GM12865 (cell line): ENCODE measurements around the gene SLC1A7.

ENCODE experiments used
- DNase-seq: peaks from one replicate; pipeline ENCODE4 v3.0.0; 2010; ENCODE audit warnings: low read depth
- H3K4me3 ChIP-seq: 2 replicates; pipeline ENCODE4 v1.5.1; 2011; ENCODE audit warnings: mild to moderate bottlenecking, low read depth, low read length, control low read depth
- TF ChIP-seq, protein P1 (sequence below): IDR thresholded peaks from 2 replicates; pipeline ENCODE4 v1.5.1; 2011; ENCODE audit warnings: low read length, control low read depth, low read depth, inconsistent platforms; ENCODE audit not compliant: insufficient read depth; ENCODE audit errors: missing control alignments

Gene SLC1A7

DNA sequence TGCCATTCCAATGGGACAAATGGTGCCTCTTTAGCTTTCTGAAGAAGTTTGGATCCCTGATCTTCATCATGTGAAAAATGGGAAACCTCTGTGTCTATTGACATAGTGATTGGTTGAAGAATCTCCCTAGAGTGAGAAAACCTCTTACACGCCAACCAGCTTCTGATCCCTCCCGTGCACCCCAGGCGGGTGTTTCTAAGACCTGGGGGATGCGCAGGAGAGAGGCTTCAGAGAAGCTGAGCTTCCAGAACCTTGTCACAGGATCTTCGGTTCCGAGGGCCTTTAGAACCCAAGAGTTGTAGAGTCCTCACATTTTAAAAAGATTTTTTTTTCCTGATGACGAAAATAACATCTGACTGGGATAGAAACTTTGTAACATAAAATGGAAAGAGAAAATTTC lies 69.2 kb downstream of the SLC1A7 start:
- no peak for DNase-seq
- TF ChIP-seq, protein P1, sequence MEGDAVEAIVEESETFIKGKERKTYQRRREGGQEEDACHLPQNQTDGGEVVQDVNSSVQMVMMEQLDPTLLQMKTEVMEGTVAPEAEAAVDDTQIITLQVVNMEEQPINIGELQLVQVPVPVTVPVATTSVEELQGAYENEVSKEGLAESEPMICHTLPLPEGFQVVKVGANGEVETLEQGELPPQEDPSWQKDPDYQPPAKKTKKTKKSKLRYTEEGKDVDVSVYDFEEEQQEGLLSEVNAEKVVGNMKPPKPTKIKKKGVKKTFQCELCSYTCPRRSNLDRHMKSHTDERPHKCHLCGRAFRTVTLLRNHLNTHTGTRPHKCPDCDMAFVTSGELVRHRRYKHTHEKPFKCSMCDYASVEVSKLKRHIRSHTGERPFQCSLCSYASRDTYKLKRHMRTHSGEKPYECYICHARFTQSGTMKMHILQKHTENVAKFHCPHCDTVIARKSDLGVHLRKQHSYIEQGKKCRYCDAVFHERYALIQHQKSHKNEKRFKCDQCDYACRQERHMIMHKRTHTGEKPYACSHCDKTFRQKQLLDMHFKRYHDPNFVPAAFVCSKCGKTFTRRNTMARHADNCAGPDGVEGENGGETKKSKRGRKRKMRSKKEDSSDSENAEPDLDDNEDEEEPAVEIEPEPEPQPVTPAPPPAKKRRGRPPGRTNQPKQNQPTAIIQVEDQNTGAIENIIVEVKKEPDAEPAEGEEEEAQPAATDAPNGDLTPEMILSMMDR: no peak
- no peak overlapping the region for H3K4me3 ChIP-seq

DNA sequence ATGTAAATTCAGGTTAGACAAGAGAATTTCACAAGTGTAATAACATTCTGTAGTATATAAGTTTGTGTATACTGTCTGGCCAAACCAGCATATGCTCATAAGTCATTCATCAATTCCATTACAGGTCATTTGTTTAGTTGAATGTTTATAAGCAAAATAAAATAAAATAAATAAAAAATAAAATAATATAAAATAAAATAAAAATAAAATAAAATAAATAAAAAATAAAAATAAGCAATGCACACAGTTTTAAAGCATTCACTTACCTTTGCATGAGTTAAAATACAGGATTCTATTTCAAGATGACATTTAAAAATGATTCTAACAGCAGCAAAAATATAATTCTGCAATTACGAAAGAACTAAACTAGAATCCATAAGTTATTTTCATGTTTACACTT lies 70.5 kb downstream of the SLC1A7 start:
- no peak overlapping the region for H3K4me3 ChIP-seq
- no peak for DNase-seq
- TF ChIP-seq, protein P1: no peak

DNA sequence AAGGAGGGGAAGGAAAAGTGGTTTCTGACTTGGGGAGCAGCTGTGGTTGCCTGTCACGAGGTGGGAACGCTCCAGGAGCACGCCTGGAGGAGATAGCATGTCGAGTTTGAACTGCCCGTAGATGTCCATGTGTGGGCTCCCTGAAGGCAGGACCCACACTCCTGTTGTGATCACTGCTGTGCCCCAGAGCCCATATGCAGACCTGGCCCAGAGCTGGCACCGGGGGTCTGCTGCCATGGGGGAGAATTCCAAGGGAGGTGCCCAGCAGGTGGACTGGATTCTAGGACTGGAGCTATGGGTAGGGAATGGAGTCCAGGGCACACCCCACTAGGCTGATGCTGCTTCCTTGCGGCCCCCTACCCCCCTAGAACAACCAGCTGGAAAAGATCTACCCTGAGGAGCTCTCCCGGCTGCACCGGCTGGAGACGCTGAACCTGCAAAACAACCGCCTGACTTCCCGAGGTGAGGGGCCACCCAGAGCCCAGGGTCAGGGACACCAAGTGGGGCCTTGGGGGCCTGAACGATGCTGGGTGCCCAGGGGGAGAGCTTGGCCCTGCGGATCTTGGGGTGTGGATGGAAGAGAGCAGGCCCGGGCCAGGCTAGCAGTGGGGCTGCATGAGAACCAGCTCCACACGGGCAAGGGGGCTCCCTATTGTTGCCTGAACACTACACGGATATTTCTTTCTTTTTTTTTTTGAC lies 71.1 kb downstream of the SLC1A7 start:
- TF ChIP-seq, protein P1: no peak
- no peak for DNase-seq
- H3K4me3 ChIP-seq: no peak overlapping the region

DNA sequence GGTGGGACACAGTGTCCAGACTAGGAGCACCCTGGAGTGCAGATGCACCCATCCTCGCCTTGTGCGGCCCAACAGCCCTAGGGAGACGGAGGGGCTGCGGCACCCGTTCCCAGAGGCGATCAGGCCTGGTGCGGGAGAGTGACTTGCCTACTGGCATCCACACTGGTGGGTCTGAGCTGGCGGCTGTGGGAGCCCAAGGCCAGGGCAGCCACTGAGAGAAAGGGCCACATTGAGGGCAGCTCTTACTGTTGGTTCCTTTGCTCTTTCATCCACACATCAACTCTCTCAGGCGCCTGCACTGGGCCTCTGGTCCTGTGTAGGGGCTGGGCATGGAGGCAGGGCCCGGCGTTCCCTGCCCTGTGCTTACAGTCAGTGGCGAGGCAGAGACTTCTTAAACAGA lies 71.8 kb downstream of the SLC1A7 start:
- no peak for DNase-seq
- TF ChIP-seq, protein P1: no peak
- no peak overlapping the region for H3K4me3 ChIP-seq

DNA sequence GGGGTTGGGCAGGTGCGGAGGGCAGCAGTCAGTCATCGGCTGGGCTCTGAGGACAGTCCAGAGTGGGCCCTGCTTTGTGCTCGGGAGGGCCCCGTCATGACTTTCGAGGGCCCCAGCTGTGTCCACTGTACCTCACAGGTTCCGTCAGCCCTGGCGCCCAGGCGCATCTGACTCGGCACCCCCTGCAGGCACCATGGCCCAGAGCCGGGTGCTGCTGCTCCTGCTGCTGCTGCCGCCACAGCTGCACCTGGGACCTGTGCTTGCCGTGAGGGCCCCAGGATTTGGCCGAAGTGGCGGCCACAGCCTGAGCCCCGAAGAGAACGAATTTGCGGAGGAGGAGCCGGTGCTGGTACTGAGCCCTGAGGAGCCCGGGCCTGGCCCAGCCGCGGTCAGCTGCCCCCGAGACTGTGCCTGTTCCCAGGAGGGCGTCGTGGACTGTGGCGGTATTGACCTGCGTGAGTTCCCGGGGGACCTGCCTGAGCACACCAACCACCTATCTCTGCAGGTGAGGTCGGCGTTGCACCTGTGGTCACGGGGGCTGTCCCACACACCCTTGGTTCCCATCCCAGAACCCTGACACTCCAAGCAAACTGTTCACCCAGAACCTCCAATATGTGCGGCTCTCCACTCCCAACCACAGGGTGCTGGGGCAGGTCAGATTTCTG lies 72.6 kb downstream of the SLC1A7 start:
- no peak overlapping the region for H3K4me3 ChIP-seq
- DNase-seq: no peak
- TF ChIP-seq, protein P1: no peak

DNA sequence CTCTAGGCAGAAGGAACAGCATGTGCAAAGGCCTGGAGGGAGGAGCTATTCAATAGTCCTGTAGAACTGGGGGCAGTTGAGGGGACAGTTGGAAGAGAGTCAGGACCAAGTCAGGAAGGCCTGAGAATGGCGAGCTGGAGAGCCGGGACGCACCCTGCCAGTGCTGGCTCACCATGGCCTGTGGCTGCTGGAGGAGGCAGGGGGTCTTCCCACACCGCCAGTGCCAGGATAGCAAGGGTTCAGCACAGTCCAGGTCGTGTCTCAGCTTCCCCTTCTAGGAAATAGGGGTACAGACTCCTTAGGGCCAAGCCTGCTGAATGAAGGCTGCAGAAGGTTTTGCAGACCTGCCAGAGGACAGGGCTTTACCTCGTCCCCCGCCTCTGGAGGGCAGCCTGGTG lies 73.2 kb downstream of the SLC1A7 start:
- TF ChIP-seq, protein P1: no peak
- H3K4me3 ChIP-seq: no peak overlapping the region
- DNase-seq: no peak
